Measurements from ENCODE around the gene KRTAP2-4.
"Not testable (repeated sequence)": the region's sequence is repeated elsewhere in the genome, so short reads cannot be mapped to it uniquely, and the experiment has no call there.

The KRTAP2-4 gene

GRCh38 chr17:41101586-41102259, 36.0 kb upstream of the KRTAP2-4 start, which contains the start of gene KRTAP4-16:
TSS of gene KRTAP4-16 (minus strand) at chr17:41102209. CDS start at chr17:41102209, 0 bp downstream.
- H3K4me3 ChIP-seq (ENCODE audit: low read depth, low read length): no peak within 1 kb of the TSS
- in situ Hi-C loops (cut with HindIII; ENCODE audit: low sequenced_read_pairs): no loop called here

GRCh38 chr17:41099682-41100480, 34.2 kb upstream of the KRTAP2-4 start:
- DNase-seq (ENCODE audit: low read depth, low spot score): peak; percentile 43
- H3K4me3 ChIP-seq (ENCODE audit: low read depth, low read length); in situ Hi-C loops (cut with HindIII; ENCODE audit: low sequenced_read_pairs): not testable (repeated sequence)

More at GRCh38 chr17:41101586-41102259, 36.0 kb upstream of the KRTAP2-4 start, which contains the start of gene KRTAP4-16:
- no peak for TF ChIP-seq CTCF (IDR thresholded peaks at IDR 0.05; ENCODE audit: low read depth, low read length)
- DNase-seq (ENCODE audit: low read depth, low spot score): no peak

- DNase-seq (ENCODE audit: low read depth, low spot score): peak; percentile 31
- in situ Hi-C loops (cut with HindIII; ENCODE audit: low sequenced_read_pairs): no loop called here
- no peak overlapping the region for H3K4me3 ChIP-seq (ENCODE audit: low read depth, low read length)
- no peak for TF ChIP-seq CTCF (IDR thresholded peaks at IDR 0.05; ENCODE audit: low read depth, low read length)
Measured at GRCh38 chr17:41098481-41098880, 32.8 kb upstream of the KRTAP2-4 start.

GRCh38 chr17:41098042-41098441, 32.4 kb upstream of the KRTAP2-4 start, which contains the start of gene KRTAP4-8:
TSS of gene KRTAP4-8 (minus strand) at chr17:41098142. CDS start at chr17:41098084, 58 bp downstream.
- no peak for TF ChIP-seq CTCF (IDR thresholded peaks at IDR 0.05; ENCODE audit: low read depth, low read length)
- in situ Hi-C loops (cut with HindIII; ENCODE audit: low sequenced_read_pairs): no loop called here
- no peak within 1 kb of the TSS for H3K4me3 ChIP-seq (ENCODE audit: low read depth, low read length)
- DNase-seq (ENCODE audit: low read depth, low spot score): no peak

GRCh38 chr17:41096055-41096454, 30.4 kb upstream of the KRTAP2-4 start:
- TF ChIP-seq CTCF (IDR thresholded peaks at IDR 0.05; ENCODE audit: low read depth, low read length): no peak
- in situ Hi-C loops (cut with HindIII; ENCODE audit: low sequenced_read_pairs): no loop called here
- H3K4me3 ChIP-seq (ENCODE audit: low read depth, low read length): no peak overlapping the region
- no peak for DNase-seq (ENCODE audit: low read depth, low spot score)

- DNase-seq (ENCODE audit: low read depth, low spot score); in situ Hi-C loops (cut with HindIII; ENCODE audit: low sequenced_read_pairs); H3K4me3 ChIP-seq (ENCODE audit: low read depth, low read length): not testable (repeated sequence)
Measured at GRCh38 chr17:41088760-41089352, 23.2 kb upstream of the KRTAP2-4 start.

GRCh38 chr17:41084100-41084856, 18.6 kb upstream of the KRTAP2-4 start, which contains the start of gene KRTAP4-7:
TSS of gene KRTAP4-7 (plus strand) at chr17:41084150. CDS start at chr17:41084207, 57 bp downstream.
- DNase-seq (ENCODE audit: low read depth, low spot score); H3K4me3 ChIP-seq (ENCODE audit: low read depth, low read length); in situ Hi-C loops (cut with HindIII; ENCODE audit: low sequenced_read_pairs): not testable (repeated sequence)

- H3K4me3 ChIP-seq (ENCODE audit: low read depth, low read length); in situ Hi-C loops (cut with HindIII; ENCODE audit: low sequenced_read_pairs); DNase-seq (ENCODE audit: low read depth, low spot score): not testable (repeated sequence)
Measured at GRCh38 chr17:41083427-41083826, 17.7 kb upstream of the KRTAP2-4 start.
